GM12878 (cell line): ENCODE measurements around the gene ROM1. TPM values are rescaled to one million over a fixed set of nuclear protein-coding genes. Genes with fewer than 3 reads are reported as not detected.

Experiments
- ATAC-seq: fragments of 200-7000 bp; cut with Tn5 transposase; 3 replicates; pipeline ENCODE4 v1.9.1; 2020; ENCODE audit warnings: mild to moderate bottlenecking, moderate library complexity
- BruUV-seq: library from RNA; stranded (reverse); fragments of 400-500 nt; replicated peaks from 2 replicates; lab custom pipeline; 2021; lab: Mats Ljungman, UMichigan
- CTCF ChIA-PET: fragments of 300-600 bp; sonication (Branson Sonifier 250); formaldehyde crosslinking; extraction: SDS; loops from one replicate; lab custom pipeline; 2021; ENCODE audit warnings: inconsistent platforms; lab: Yijun Ruan, JAX
- POLR2A ChIA-PET: fragments of 350-600 bp; formaldehyde crosslinking; extraction: SDS; loops from one replicate; lab custom pipeline; 2021; ENCODE audit warnings: inconsistent platforms; lab: Charles Lee
- RAD21 ChIA-PET: fragments of 300-600 bp; sonication (Branson Sonifier 250); formaldehyde crosslinking; loops from one replicate; lab custom pipeline; 2023; ENCODE audit warnings: antibody characterized with exemption; ENCODE audit not compliant: unreplicated experiment; lab: Charles Lee
- SMC1A ChIA-PET: fragments of 300-600 bp; sonication (Branson Sonifier 250); formaldehyde crosslinking; loops from one replicate; lab custom pipeline; 2023; ENCODE audit not compliant: unreplicated experiment, uncharacterized antibody; lab: Charles Lee
- DNase-seq: peaks from one replicate; pipeline ENCODE4 v3.0.0-alpha.2; 2011; ENCODE audit warnings: low read depth, low spot score
- FAIRE-seq: peaks from 3 replicates; lab custom pipeline; 2011; peaks lifted over from hg19 to GRCh38; lab: Jason Lieb, UNC
- H2AFZ ChIP-seq: 2 replicates; pipeline ENCODE4 v1.6.0; 2011; ENCODE audit warnings: low read depth, low read length, control low read depth; ENCODE audit not compliant: control insufficient read depth
- H3K27ac ChIP-seq: 2 replicates; pipeline ENCODE4 v1.5.1; 2011; ENCODE audit warnings: control low read depth; ENCODE audit not compliant: control insufficient read depth, insufficient read depth
- H3K27me3 ChIP-seq, 2 experiments: replicated peaks in 1 of 2; 2 replicates each; pipeline versions ENCODE4 v1.6.0 to v1.6.1; 2011; ENCODE audit warnings: low read length in 1 of 2; ENCODE audit not compliant: control insufficient read depth in 2 of 2, insufficient read depth in 2 of 2
- H3K36me3 ChIP-seq, 2 experiments: 2 replicates each; pipeline ENCODE4 v1.5.1; 2011; ENCODE audit warnings: low read length in 1 of 2; ENCODE audit not compliant: control insufficient read depth in 2 of 2, insufficient read depth in 2 of 2
- H3K4me1 ChIP-seq: 2 replicates; pipeline ENCODE4 v1.6.1; 2011; ENCODE audit warnings: mild to moderate bottlenecking, low read length, moderate library complexity, mixed read lengths; ENCODE audit not compliant: control insufficient read depth, insufficient read depth
- H3K4me2 ChIP-seq: 2 replicates; pipeline ENCODE4 v1.6.0; 2011; ENCODE audit warnings: control low read depth; ENCODE audit not compliant: control insufficient read depth, insufficient read depth
- H3K4me3 ChIP-seq: fragments of 200-600 bp; sonication (generic); 2 replicates; pipeline ENCODE4 v1.5.1; 2016
- H3K79me2 ChIP-seq: 2 replicates; pipeline ENCODE4 v1.6.0; 2011; ENCODE audit warnings: low read length; ENCODE audit not compliant: control insufficient read depth, insufficient read depth
- H3K9ac ChIP-seq: 2 replicates; pipeline ENCODE4 v1.8.0; 2011; ENCODE audit warnings: low read length, control low read depth, mixed read lengths; ENCODE audit not compliant: control insufficient read depth, insufficient read depth
- H3K9me3 ChIP-seq: replicated peaks from 3 replicates; pipeline ENCODE4 v1.5.1; 2011; ENCODE audit warnings: mild to moderate bottlenecking, low read length; ENCODE audit not compliant: control insufficient read depth, insufficient read depth
- H4K20me1 ChIP-seq: 2 replicates; pipeline ENCODE4 v1.6.0; 2011; ENCODE audit not compliant: control insufficient read depth, insufficient read depth
- CBFB ChIP-seq: IDR thresholded peaks from 2 replicates; pipeline ENCODE4 v1.6.1; 2016; ENCODE audit warnings: antibody characterized with exemption, low read depth
- EP300 ChIP-seq, 2 experiments: fragments of 150-350 bp in 1 of 2; IDR thresholded peaks; 2 replicates each; pipeline ENCODE4 v1.6.1; 2011 to 2012; ENCODE audit warnings: low read depth in 2 of 2, low read length in 2 of 2, borderline replicate concordance in 1 of 2, improper control_type of control experiment in 1 of 2, inconsistent platforms in 1 of 2; ENCODE audit not compliant: control insufficient read depth in 1 of 2
- IRF4 ChIP-seq: IDR thresholded peaks from 2 replicates; pipeline ENCODE4 v1.6.1; 2011; ENCODE audit warnings: low read depth, low read length
- MEF2B ChIP-seq: fragments of 450-650 bp; IDR thresholded peaks from 2 replicates; pipeline ENCODE4 v1.6.1; 2018; ENCODE audit warnings: mild to moderate bottlenecking, moderate library complexity; ENCODE audit not compliant: partially characterized antibody, poor library complexity, severe bottlenecking
- PKNOX1 ChIP-seq: fragments of 450-650 bp; IDR thresholded peaks from 2 replicates; pipeline ENCODE4 v1.6.1; 2016; ENCODE audit warnings: mild to moderate bottlenecking
- POLR2AphosphoS2 ChIP-seq: IDR thresholded peaks from 2 replicates; pipeline ENCODE4 v1.6.1; 2011; ENCODE audit warnings: low read depth, mild to moderate bottlenecking, low read length, improper control_type of control experiment, moderate library complexity
- RBBP5 ChIP-seq: fragments of 200-600 bp; sonication (generic); conservative IDR thresholded peaks from 2 replicates; pipeline ENCODE4 v1.6.1; 2016
- RUNX3 ChIP-seq: IDR thresholded peaks from 2 replicates; pipeline ENCODE4 v1.6.1; 2012; ENCODE audit warnings: low read length, inconsistent platforms
- STAT1 ChIP-seq: fragments of 450-650 bp; conservative IDR thresholded peaks from 2 replicates; pipeline ENCODE4 v1.6.1; 2014; ENCODE audit warnings: antibody characterized with exemption, mild to moderate bottlenecking
- TCF3 ChIP-seq: IDR thresholded peaks from 2 replicates; pipeline ENCODE4 v1.6.1; 2012; ENCODE audit warnings: low read depth, mild to moderate bottlenecking, low read length, borderline replicate concordance; ENCODE audit not compliant: insufficient read depth
- YY1 ChIP-seq: IDR thresholded peaks from 2 replicates; pipeline ENCODE4 v1.6.1; 2011; ENCODE audit warnings: low read depth, mild to moderate bottlenecking, low read length
- ZNF207 ChIP-seq: fragments of 450-650 bp; IDR thresholded peaks from 2 replicates; pipeline ENCODE4 v1.6.1; 2014; ENCODE audit warnings: antibody characterized with exemption, mild to moderate bottlenecking, borderline replicate concordance
- ZNF384 ChIP-seq: IDR thresholded peaks from 2 replicates; pipeline ENCODE4 v1.6.1; 2012; ENCODE audit warnings: low read depth, mild to moderate bottlenecking, low read length, improper control_type of control experiment, borderline replicate concordance
- WGBS: methylation state at CpG from one replicate; pipeline ENCODE4 v1.1.6; 2016; ENCODE audit warnings: low lambda C conversion rate; ENCODE audit not compliant: insufficient replicate concordance, insufficient coverage; ENCODE audit errors: missing lambda C conversion rate; 5-methylcytosine and 5-hydroxymethylcytosine counted together
- in situ Hi-C: fragments of 300-500 bp; cut with MboI; formaldehyde crosslinking; loops from 9 replicates; pipeline ENCODE4 v1.14.3; 2018; ENCODE audit warnings: mixed read lengths
- intact Hi-C: fragments of 100-400 bp; cut with micrococcal nuclease; formaldehyde crosslinking; loops from one replicate; pipeline ENCODE4 v1.14.2; 2022; ENCODE audit not compliant: unreplicated experiment
- polyA plus RNA-seq, 11 experiments: library from polyadenylated mRNA; depleted of rRNA in 4 of 11; unstranded in 6 of 11; stranded (reverse) in 5 of 11; fragments of >200 nt; fragmentation: Nextera tagmentation in 4 of 11; fragmentation: Illumina TruSeq in 1 of 11; extraction: Ambion mirVana in 4 of 11; extraction: Trizol in 1 of 11; gene quantifications; 1 replicate in 1 of 11; 2 replicates in 10 of 11; pipeline versions ENCODE4 v1.2.1 to v1.2.3, GENCODE V29; 2011 to 2016; ENCODE audit warnings: inconsistent platforms in 2 of 11, missing spikeins in 2 of 11, low read depth in 1 of 11
- total RNA-seq, 4 experiments: library from RNA; depleted of rRNA in 3 of 4; stranded (reverse); fragments of >200 nt in 3 of 4; fragmentation: Illumina TruSeq in 1 of 4; extraction: Trizol in 1 of 4; gene quantifications; 2 replicates each; pipeline versions ENCODE4 v1.2.1 to v1.2.3, GENCODE V29; 2013 to 2021
- TF ChIP-seq, protein P1 (sequence below): fragments of 450-650 bp; formaldehyde crosslinking; IDR thresholded peaks from 2 replicates; pipeline ENCODE4 v1.5.0; 2022; ENCODE audit warnings: mild to moderate bottlenecking, missing genetic modification characterization
- TF ChIP-seq, protein P2 (sequence below): IDR thresholded peaks from 2 replicates; pipeline ENCODE4 v1.6.1; 2011; ENCODE audit warnings: mild to moderate bottlenecking, low read depth, low read length, moderate library complexity; ENCODE audit not compliant: insufficient replicate concordance

The ROM1 gene
- total and polyA plus RNA-seq, 10 of the 15 experiments (the other 5 are each of a cell fraction or from before 2014, with no cell fraction given), result 0.42 to 3.0 (median 1.1) TPM

DNA sequence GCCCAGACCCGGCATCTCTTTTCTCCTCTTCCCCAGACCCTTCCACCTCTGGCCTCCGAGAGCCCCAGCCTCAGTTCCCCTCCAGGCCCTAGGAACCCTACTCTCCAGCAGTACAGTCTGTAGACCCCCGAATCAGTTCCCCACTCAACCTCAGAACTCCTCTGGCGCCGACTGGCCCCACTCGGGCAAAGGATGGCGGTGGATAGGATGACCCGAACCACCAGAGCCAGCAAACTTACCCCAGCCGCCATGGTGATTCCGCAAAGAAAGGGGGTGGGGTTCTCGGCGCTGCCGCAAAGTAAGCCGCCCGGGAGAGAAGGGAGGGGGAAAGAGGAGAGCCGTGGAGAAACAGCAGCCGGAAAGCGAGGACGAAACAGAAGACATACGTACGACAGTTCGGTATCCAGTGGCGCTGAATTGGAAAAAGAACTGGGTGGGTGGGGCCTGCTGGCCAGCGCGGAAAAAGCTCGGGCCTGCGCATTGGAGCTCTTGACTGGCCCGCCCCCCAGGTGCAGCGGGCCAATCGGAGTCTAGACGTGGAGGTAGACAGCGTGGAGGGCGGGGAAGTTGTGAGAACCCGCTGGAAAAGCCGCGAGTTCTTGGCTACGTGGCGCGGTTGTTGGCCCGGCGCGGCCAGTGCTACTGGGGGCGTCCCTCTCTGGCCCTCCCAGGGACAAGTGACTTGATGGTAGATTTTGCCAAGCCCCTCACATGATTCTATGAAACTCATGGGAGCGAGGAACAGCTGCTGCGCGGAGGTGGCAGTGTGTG lies 39.3 kb upstream of the ROM1 start, which contains the start of gene EEF1G:
Gene EEF1G (minus strand): TSS at position 300 of the 771 bp plus-strand sequence. CDS start 49 bp downstream, at position 251.
- Histone ChIP-seq H3K9ac (peak within 1 kb of the TSS; percentile 98), H2AFZ (peak within 1 kb of the TSS; percentile 88), H3K79me2 (peaks cover 56% of the 10 kb centered on the region), H3K9me3 (no peaks in the 10 kb centered on the region), H4K20me1 (no peaks in the 10 kb centered on the region), H3K36me3 (peaks cover 16 to 38% of the 10 kb centered on the region in 2 experiments), H3K27ac (peak within 1 kb of the TSS; percentile 93), H3K27me3 (no peaks in the 10 kb centered on the region), H3K4me1 (peaks cover 24% of the 10 kb centered on the region), H3K4me3 (peak within 1 kb of the TSS; percentile 99), H3K4me2 (peak within 1 kb of the TSS; percentile 99)
- CTCF ChIA-PET, result interaction anchor here (0.6 to 3.9 kb wide), 12 partner anchors 14 to 196 kb away, joined by 3 to 27 read pairs (median 4); partner anchors contain the start of genes HNRNPUL2 and TUT1
- POLR2A ChIA-PET, result interaction anchor here (0.5 to 5.0 kb wide), 28 partner anchors 9 to 197 kb away, joined by 3 to 37 read pairs (median 5); partner anchors contain the start of genes B3GAT3, C11orf98, CSKMT and HNRNPUL2
- FAIRE-seq, result peak; percentile 99
- SMC1A ChIA-PET, result interaction anchor here (0.6 to 2.2 kb wide), 9 partner anchors 14 to 465 kb away, joined by 3 to 14 read pairs (median 4); partner anchors contain the start of gene TUT1
- no TSS peak for BruUV-seq
- intact Hi-C loops, result no loop called here
- RAD21 ChIA-PET, result interaction anchor here (0.7 to 3.3 kb wide), 18 partner anchors 9 to 197 kb away, joined by 3 to 27 read pairs (median 4); partner anchors contain the start of genes AHNAK, B3GAT3, C11orf98 and CSKMT
- ATAC-seq, result peak; percentile 96
- WGBS, result under 1% methylated on average over 39 of the region's 46 CpGs
- DNase-seq, result peak; percentile 99
- in situ Hi-C loops, result no loop called here
- 0 out of 2 replicates have a peak, but pooled peaks have one; percentile 69 for TF ChIP-seq ZNF207
- TF ChIP-seq MEF2B, result no peak
- TF ChIP-seq RUNX3, result peak; percentile 74
- TF ChIP-seq EP300 (IDR thresholded peaks at IDR 0.05; ENCODE audit: borderline replicate concordance in 1 of 2, control insufficient read depth in 1 of 2, low read depth in 2 of 2, low read length in 2 of 2), result peak in 1 of 2 experiments; percentile 51; a peak in 1 of 4 replicates
- peak; percentile 95; the same call in 1 of the 2 replicates for TF ChIP-seq STAT1
- peak; percentile 95 for TF ChIP-seq POLR2AphosphoS2
- TF ChIP-seq CBFB, result peak; percentile 82; the same call in 1 of the 2 replicates
- TF ChIP-seq IRF4, result peak; percentile 48; the same call in 1 of the 2 replicates
- TF ChIP-seq, protein P1, sequence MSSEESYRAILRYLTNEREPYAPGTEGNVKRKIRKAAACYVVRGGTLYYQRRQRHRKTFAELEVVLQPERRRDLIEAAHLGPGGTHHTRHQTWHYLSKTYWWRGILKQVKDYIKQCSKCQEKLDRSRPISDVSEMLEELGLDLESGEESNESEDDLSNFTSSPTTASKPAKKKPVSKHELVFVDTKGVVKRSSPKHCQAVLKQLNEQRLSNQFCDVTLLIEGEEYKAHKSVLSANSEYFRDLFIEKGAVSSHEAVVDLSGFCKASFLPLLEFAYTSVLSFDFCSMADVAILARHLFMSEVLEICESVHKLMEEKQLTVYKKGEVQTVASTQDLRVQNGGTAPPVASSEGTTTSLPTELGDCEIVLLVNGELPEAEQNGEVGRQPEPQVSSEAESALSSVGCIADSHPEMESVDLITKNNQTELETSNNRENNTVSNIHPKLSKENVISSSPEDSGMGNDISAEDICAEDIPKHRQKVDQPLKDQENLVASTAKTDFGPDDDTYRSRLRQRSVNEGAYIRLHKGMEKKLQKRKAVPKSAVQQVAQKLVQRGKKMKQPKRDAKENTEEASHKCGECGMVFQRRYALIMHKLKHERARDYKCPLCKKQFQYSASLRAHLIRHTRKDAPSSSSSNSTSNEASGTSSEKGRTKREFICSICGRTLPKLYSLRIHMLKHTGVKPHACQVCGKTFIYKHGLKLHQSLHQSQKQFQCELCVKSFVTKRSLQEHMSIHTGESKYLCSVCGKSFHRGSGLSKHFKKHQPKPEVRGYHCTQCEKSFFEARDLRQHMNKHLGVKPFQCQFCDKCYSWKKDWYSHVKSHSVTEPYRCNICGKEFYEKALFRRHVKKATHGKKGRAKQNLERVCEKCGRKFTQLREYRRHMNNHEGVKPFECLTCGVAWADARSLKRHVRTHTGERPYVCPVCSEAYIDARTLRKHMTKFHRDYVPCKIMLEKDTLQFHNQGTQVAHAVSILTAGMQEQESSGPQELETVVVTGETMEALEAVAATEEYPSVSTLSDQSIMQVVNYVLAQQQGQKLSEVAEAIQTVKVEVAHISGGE (CRISPR knock-in tag), result no peak
- peak; percentile 97 for TF ChIP-seq YY1
- peak; percentile 87 for TF ChIP-seq PKNOX1
- 0 out of 2 replicates have a peak, but pooled peaks have one; percentile 29 for TF ChIP-seq ZNF384
- peak; percentile 98; the same call in 1 of the 2 replicates for TF ChIP-seq RBBP5
- peak; percentile 12; the same call in 1 of the 2 replicates for TF ChIP-seq TCF3
- TF ChIP-seq, protein P2, sequence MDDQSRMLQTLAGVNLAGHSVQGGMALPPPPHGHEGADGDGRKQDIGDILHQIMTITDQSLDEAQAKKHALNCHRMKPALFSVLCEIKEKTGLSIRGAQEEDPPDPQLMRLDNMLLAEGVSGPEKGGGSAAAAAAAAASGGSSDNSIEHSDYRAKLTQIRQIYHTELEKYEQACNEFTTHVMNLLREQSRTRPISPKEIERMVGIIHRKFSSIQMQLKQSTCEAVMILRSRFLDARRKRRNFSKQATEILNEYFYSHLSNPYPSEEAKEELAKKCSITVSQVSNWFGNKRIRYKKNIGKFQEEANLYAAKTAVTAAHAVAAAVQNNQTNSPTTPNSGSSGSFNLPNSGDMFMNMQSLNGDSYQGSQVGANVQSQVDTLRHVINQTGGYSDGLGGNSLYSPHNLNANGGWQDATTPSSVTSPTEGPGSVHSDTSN, result no peak
